ENCODE measurements around the gene IGFBP4.

Gene IGFBP4

GRCh38 chr17:40472733-40473452 lies 29.6 kb downstream of the IGFBP4 start:
- DNase-seq, result no peak

- no peak for DNase-seq
Observed at GRCh38 chr17:40473573-40474365, 30.5 kb downstream of the IGFBP4 start.

DNA sequence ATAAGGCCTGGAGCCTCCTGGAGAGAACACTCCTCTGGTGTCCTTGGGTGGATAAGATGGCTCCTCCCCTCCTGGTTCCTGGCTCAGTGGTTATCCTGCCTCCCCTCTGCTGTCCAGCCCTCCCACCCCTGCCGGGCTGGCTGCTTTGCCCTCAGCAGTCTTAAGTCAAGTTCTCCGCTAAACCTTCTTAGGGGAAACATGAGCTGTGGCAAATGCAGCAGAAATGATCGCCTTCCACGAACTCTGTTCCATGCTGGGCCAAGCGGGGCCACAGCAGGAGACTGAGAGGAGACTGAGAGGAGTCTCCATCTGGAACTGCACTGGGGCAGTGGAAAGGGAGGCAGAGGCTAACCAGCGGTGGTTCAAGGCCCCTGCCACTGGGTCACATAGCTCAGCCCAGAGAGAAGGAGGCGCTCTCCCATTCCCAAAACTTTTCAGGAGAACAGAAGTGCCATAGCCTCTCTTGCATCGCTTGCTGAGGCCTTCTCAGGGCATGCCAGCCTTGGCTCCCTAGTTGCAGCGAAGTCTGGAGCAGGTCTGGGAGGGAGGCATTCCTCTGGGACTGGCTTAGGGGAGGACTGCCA lies 31.3 kb downstream of the IGFBP4 start:
- no peak for DNase-seq

DNA sequence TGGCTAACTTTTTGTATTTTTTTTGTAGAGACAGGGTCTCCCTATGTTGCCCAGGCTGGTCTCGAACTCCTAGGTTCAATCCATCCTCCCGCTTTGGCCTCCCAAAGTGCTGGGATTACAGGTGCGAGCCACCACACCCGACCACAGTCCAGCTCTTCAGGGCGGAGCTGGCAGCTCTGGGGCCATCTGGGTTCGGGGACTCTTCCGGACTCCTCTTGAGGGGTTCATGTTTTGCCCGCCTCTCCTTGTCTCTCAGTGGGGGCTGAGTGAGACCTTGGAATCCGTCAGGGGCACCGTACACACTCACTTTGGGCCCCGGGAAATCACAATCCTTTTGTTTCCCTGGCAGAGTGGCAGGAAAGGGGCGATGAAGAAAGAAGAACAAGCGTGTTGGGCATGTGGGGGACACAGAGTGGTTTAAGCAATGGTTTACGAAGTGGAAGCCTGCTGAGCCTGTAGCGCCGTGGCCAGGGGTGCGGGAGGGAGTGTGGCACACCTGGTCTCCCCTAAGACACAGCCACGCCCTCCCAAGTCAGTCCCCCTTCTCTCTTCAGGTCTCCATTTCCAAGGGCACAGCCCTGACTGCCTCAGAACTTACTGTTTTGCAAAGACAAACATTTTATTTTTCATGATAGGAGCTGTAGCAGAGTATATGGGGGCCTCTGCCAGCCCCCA lies 32.1 kb downstream of the IGFBP4 start:
- DNase-seq, result no peak

- no peak for DNase-seq
Observed at GRCh38 chr17:40477796-40478195, 34.5 kb downstream of the IGFBP4 start.

DNA sequence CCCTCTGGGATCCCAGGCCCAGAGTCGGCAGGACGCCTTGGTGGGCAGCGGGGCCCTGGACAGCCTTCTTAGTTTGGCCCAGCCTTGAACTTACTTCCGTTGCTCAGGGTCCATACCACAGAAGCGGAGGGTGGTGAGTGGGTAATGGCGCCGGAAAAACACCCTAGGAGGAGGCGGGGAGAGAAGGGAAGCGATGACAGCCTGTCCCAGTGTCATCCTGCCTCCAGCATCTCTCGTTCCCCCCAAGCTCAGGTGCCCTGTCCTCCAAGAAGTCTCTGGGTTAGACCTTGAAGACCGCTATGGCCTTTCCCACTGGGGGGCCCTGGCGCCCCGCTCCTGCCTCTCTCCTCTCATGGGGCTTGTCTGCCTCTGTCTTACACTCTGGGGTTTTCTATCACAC lies 35.2 kb downstream of the IGFBP4 start:
- no peak for DNase-seq

DNA sequence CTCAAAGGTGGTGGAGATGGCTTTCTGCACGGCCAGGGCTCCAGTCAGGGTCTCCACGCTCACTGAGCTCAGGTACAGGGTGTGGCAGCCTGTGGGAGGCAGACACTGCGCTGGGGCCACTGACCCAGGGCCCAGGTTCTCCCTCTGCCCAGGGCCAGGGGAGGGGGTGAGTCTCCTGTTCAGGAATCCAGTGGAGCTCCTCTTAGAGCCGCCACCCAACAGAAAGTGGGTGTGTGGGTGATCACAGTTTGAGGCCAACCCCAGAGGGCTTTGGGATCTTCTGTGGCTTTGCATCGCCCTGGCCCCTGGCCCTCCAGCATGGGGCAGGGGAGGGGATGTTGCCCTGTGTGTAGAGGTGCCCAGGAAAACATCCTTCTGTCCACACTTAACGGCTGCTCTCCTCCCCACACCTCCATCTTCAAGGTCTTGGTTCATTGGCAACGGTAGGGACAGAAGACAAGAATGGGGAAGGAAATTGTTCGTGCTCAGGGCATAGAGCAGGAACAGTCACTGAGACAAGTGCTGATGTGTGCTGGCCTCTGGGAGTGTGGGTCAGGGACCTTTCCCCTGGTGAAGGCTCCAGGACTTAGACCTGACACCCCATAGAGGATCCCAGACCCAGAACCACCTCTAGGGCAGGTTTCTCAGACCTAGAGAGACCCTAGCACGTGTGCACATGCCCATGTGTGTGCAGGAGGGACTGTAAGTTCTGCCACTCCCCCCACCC lies 36.7 kb downstream of the IGFBP4 start:
- DNase-seq, result no peak

GRCh38 chr17:40480501-40481003 lies 37.3 kb downstream of the IGFBP4 start:
- DNase-seq, result peak; percentile 40 to 72 (median 54)

DNA sequence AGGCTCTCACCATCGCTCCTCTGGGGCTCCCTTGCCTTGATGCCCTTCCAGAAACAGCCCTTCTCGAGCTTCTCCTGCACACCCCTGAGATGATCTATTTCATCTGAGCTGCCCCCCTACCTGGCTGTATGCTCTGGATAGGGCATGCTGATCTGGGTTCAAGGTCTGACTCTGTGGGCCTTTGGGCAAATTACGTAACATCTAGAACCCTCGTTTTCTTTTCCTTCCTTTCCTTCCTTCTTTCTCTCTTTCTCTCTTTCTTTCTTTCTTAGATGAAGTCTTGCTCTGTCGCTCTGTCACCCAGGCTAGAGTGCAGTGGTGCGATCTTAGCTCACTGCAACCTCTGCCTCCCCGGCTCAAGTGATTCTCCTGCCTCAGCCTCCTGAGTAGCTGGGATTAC lies 37.9 kb downstream of the IGFBP4 start:
- DNase-seq, result no peak

DNA sequence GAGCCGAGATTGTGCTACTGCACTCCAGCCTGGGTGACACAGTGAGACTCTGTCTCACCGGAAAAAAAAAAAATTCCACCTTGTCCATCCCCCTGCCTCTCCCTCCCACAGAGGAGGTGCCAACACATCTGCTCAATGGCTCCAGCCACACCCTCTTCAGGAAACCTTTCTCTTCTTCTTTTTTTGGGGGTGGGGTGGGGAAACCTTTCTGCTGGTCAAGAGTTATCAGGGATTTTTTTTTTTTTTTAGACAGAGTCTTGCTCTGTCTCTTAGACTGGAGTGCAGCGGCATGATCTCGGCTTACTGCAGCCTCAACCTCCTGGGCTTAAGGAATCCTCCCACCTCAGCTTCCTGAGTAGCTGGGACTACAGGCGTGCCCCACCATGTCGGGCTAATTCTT lies 39.5 kb downstream of the IGFBP4 start:
- DNase-seq, result no peak

- no peak for DNase-seq
Observed at GRCh38 chr17:40483679-40484078, 40.4 kb downstream of the IGFBP4 start.

DNA sequence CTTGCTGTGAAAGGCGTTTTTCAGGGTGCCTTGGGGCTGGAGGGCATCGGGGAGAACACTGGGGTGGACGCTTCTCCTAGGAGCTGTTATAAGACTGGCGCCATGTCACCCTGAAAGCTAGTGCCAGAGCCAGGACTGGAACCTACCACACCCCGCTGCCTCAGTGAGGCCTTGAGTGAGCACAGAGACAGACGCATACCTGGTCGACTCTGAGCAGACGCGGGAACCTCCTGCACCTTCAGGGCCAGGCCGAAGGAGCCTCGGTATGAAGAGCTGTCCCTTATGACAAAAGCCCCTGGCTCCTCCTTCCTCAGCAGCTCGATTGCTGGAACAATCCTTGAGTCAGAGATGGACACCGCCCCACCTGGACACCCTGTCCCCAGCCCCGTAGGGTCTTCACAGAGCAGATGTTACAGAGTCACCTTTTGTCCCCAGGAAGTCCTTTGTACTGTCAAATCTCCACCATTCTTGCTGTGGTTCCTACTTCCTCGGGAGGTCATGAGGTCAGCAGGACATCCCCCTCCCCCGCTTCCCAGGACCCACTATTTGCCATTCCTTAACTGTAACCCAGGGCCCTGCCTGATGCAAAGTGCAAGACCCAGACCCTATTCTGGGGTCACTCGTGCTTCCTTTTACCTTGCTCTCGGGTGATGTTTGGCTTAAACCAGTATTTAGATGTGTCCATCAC lies 41.2 kb downstream of the IGFBP4 start:
- DNase-seq, result no peak

DNA sequence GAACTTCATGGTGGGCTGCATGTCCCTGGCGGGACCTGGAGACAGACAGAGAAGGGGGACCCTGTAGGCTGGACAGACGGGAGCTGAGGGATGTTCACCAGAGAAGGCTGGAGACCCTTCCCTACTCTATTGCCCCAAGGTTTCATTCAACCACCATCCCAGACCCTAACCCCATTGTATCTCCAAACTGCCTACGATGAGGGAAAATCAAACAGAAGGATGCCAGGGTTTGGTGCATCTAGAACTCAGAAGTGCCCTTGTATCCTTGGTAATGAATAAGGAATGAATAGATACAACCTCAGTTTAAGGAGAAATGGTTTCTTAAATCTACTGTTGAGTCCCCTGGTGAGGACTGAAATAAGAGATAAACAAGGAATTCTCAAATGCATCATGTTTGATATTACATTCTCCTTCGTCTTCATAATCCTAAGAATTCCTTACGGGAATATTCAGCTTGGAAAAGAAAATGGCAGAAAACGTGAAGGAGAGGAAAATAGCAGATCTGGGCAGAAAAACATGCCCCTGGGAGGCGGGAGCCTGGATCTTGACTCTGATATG lies 41.8 kb downstream of the IGFBP4 start:
- no peak for DNase-seq

DNA sequence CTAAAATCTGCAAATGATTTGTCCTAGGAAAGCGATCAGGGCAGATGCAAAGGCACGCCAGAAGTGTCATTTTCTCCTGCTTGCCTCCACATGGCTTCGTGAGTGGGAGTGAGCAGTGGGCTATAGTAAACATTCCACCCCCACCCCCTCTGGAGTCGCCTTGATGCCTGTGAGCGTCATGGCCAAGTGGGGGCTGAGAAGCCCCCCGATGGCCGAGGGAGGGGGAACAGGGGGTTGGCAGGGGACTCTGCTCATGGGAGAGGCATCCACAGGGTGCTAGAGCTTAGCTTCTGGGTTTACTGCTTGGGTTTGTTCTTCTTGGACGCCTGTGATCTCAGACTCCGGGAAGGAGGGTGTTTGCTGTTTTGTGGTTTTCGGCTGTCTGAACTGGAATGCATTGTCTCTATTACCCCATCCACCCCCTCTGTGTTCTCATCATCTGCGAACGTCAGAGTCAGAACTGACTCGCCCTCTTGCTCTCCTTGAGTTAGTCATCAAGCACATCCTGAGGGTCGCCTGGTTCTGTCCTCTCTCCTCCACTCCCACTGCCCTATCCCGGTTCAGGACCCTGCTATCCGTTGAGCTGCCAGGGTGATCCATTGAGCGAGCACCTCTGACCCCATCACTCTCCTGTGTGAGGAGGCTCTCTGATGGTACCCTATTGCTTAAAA lies 42.7 kb downstream of the IGFBP4 start:
- DNase-seq, result no peak

DNA sequence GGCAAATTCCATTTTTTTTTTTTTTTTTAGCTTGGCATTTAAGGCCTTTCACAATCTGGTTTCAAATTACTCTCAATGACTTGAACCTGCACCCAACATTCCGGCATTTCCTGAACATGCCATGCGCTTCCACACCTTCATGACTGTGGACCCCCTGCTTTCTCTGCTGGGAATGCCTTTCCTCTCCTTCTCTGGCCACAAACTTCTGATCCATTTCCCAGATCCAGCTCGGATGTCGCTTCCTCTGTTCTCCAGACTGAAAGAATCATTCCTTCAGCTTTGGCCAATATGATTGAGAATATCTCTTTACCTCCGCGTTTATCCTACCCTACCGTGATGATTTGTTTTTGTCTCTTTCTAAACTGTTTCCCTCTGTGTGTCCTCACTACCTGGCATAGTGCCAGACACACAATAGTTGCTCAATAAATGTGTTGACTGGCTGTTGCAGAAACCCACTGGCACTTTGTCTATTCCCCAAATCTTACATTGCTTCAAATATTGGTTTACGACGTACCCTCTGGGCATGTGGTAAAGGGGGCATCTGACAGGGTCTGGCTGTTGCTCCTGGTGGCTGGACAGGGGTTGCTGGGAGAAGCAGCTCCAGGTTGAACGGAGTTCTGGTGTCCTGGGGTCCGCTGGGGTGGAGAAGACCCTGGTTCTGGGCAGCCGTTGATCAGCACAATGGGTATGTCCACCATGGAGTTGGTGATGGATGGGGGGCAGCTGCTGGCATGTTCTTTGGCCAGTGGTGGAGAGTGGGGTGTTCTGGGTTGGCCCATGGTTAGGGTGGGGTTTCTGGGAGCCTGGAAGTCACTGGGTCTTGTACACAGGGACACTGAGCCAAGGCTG lies 43.5 kb downstream of the IGFBP4 start:
- no peak for DNase-seq

- DNase-seq, result no peak
Observed at GRCh38 chr17:40487371-40488020, 44.2 kb downstream of the IGFBP4 start.

- no peak for DNase-seq
Observed at GRCh38 chr17:40490289-40490853, 47.1 kb downstream of the IGFBP4 start.

DNA sequence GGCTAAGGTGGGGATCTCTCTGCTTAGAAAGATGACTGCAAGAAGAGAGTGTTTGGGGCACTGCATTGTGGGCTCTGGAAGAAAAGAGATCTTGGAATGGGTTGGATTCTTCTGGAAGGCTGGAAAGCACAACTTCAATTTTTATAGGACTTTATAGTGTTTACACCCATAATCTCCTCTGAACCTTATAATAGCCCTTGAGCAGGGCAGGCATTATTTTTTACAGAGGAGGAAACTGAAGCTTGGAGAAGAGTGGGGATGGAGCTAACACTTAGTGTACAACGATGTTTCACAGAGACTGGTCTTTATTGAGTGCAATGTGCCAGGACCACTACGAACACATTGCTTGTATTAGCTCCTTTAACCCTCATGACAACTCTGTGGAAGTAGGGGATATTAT lies 47.7 kb downstream of the IGFBP4 start:
- DNase-seq, result no peak

- DNase-seq, result no peak
Observed at GRCh38 chr17:40491486-40491885, 48.2 kb downstream of the IGFBP4 start.
